HEK293 (cell line): ENCODE measurements around the gene SPC24.

Experiments used
- CTCF ChIA-PET: fragments of 350-600 bp; formaldehyde crosslinking; extraction: SDS; loops from one replicate; lab custom pipeline; 2021; ENCODE audit warnings: antibody characterized with exemption; lab: Yijun Ruan, JAX
- POLR2A ChIA-PET: fragments of 300-600 bp; formaldehyde crosslinking; extraction: SDS; loops from one replicate; lab custom pipeline; 2020; ENCODE audit warnings: antibody characterized with exemption, inconsistent platforms; lab: Yijun Ruan, JAX
- H3K27ac ChIP-seq: fragments of 200-500 bp; sonication (Bioruptor generic); 2 replicates; pipeline ENCODE4 v1.5.1; 2014; ENCODE audit warnings: low read depth, low read length, control low read depth, inconsistent platforms; ENCODE audit errors: extremely low read depth
- H3K36me3 ChIP-seq, 2 experiments: fragments of 200-500 bp in 1 of 2; sonication (Bioruptor generic) in 1 of 2; 1 replicate in 1 of 2; 2 replicates in 1 of 2; pipeline ENCODE4 v1.5.1; 2014 to 2017; ENCODE audit warnings: inconsistent platforms in 2 of 2, low read length in 2 of 2; ENCODE audit not compliant: control insufficient read depth in 2 of 2, insufficient read depth in 1 of 2
- H3K4me1 ChIP-seq: fragments of 200-500 bp; sonication (Bioruptor generic); 2 replicates; pipeline ENCODE4 v1.5.1; 2014; ENCODE audit warnings: mild to moderate bottlenecking, low read length, inconsistent platforms; ENCODE audit not compliant: control insufficient read depth, insufficient read depth
- H3K4me3 ChIP-seq: 2 replicates; pipeline ENCODE4 v1.5.1; 2011; ENCODE audit warnings: low read depth, mild to moderate bottlenecking, control low read depth, low read length, moderate library complexity
- H3K9me3 ChIP-seq: fragments of 200-500 bp; sonication (Bioruptor generic); 2 replicates; pipeline ENCODE4 v1.5.1; 2014; ENCODE audit warnings: low read depth, low read length, inconsistent platforms; ENCODE audit not compliant: control insufficient read depth, insufficient read depth
- KLF8 ChIP-seq: fragments of 450-650 bp; formaldehyde crosslinking; IDR thresholded peaks from 2 replicates; pipeline ENCODE4 v1.5.1; 2016; ENCODE audit warnings: missing biosample characterization, missing genetic modification characterization
- MZF1 ChIP-seq: fragments of 450-650 bp; formaldehyde crosslinking; IDR thresholded peaks from 2 replicates; pipeline ENCODE4 v1.5.1; 2017; ENCODE audit warnings: missing biosample characterization, missing genetic modification characterization, borderline replicate concordance
- OSR2 ChIP-seq: fragments of 450-650 bp; formaldehyde crosslinking; IDR thresholded peaks from 2 replicates; pipeline ENCODE4 v1.5.1; 2016; ENCODE audit warnings: missing biosample characterization, missing genetic modification characterization
- SCRT2 ChIP-seq: fragments of 450-650 bp; formaldehyde crosslinking; IDR thresholded peaks from 2 replicates; pipeline ENCODE4 v1.5.1; 2016; ENCODE audit warnings: missing biosample characterization, missing genetic modification characterization
- YY1 ChIP-seq: fragments of 450-650 bp; formaldehyde crosslinking; IDR thresholded peaks from 2 replicates; pipeline ENCODE4 v1.5.1; 2018; ENCODE audit warnings: missing biosample characterization, missing genetic modification characterization
- YY2 ChIP-seq: fragments of 450-650 bp; formaldehyde crosslinking; IDR thresholded peaks from 2 replicates; pipeline ENCODE4 v1.5.1; 2016; ENCODE audit warnings: missing biosample characterization, missing genetic modification characterization
- ZBTB48 ChIP-seq: fragments of 450-650 bp; formaldehyde crosslinking; IDR thresholded peaks from 2 replicates; pipeline ENCODE4 v1.5.1; 2016; ENCODE audit warnings: missing biosample characterization, missing genetic modification characterization
- ZBTB8A ChIP-seq: fragments of 450-650 bp; formaldehyde crosslinking; IDR thresholded peaks from 2 replicates; pipeline ENCODE4 v1.5.1; 2016; ENCODE audit warnings: missing biosample characterization, missing genetic modification characterization
- ZEB2 ChIP-seq: fragments of 450-650 bp; formaldehyde crosslinking; IDR thresholded peaks from 2 replicates; pipeline ENCODE4 v1.5.1; 2016; ENCODE audit warnings: missing biosample characterization, missing genetic modification characterization
- ZFHX2 ChIP-seq: fragments of 450-650 bp; formaldehyde crosslinking; conservative IDR thresholded peaks from 2 replicates; pipeline ENCODE4 v1.5.1; 2016; ENCODE audit warnings: missing biosample characterization, missing genetic modification characterization
- ZFP41 ChIP-seq: fragments of 450-650 bp; formaldehyde crosslinking; IDR thresholded peaks from 2 replicates; pipeline ENCODE4 v1.5.1; 2016; ENCODE audit warnings: missing biosample characterization, missing genetic modification characterization, borderline replicate concordance
- ZIC2 ChIP-seq: fragments of 450-650 bp; formaldehyde crosslinking; IDR thresholded peaks from 2 replicates; pipeline ENCODE4 v1.5.1; 2016; ENCODE audit warnings: missing biosample characterization, missing genetic modification characterization
- ZNF16 ChIP-seq: fragments of 450-650 bp; formaldehyde crosslinking; IDR thresholded peaks from 2 replicates; pipeline ENCODE4 v1.5.1; 2016; ENCODE audit warnings: low read depth, missing biosample characterization, missing genetic modification characterization
- ZNF214 ChIP-seq: fragments of 450-650 bp; formaldehyde crosslinking; IDR thresholded peaks from 2 replicates; pipeline ENCODE4 v1.5.1; 2017; ENCODE audit warnings: missing biosample characterization, mild to moderate bottlenecking, missing genetic modification characterization, borderline replicate concordance
- ZNF23 ChIP-seq: fragments of 450-650 bp; formaldehyde crosslinking; IDR thresholded peaks from 2 replicates; pipeline ENCODE4 v1.5.1; 2016; ENCODE audit warnings: missing biosample characterization, missing genetic modification characterization, borderline replicate concordance
- ZNF239 ChIP-seq: fragments of 450-650 bp; formaldehyde crosslinking; IDR thresholded peaks from 2 replicates; pipeline ENCODE4 v1.5.1; 2016; ENCODE audit warnings: missing biosample characterization, missing genetic modification characterization
- ZNF292 ChIP-seq: fragments of 450-650 bp; formaldehyde crosslinking; IDR thresholded peaks from 2 replicates; pipeline ENCODE4 v1.5.1; 2016; ENCODE audit warnings: low read depth, missing biosample characterization, missing genetic modification characterization, borderline replicate concordance
- ZNF350 ChIP-seq: fragments of 450-650 bp; formaldehyde crosslinking; IDR thresholded peaks from 2 replicates; pipeline ENCODE4 v1.5.0; 2017; ENCODE audit warnings: missing biosample characterization, mild to moderate bottlenecking, missing genetic modification characterization
- ZNF561 ChIP-seq: fragments of 450-650 bp; IDR thresholded peaks from 2 replicates; pipeline ENCODE4 v1.5.1; 2018; ENCODE audit warnings: missing biosample characterization, missing genetic modification characterization, borderline replicate concordance
- ZNF621 ChIP-seq: fragments of 450-650 bp; formaldehyde crosslinking; IDR thresholded peaks from 2 replicates; pipeline ENCODE4 v1.5.1; 2017; ENCODE audit warnings: missing biosample characterization, missing genetic modification characterization
- ZNF629 ChIP-seq: fragments of 450-650 bp; formaldehyde crosslinking; IDR thresholded peaks from 2 replicates; pipeline ENCODE4 v1.5.1; 2017; ENCODE audit warnings: missing biosample characterization, missing genetic modification characterization
- ZSCAN16 ChIP-seq: fragments of 450-650 bp; formaldehyde crosslinking; IDR thresholded peaks from 2 replicates; pipeline ENCODE4 v1.5.1; 2016; ENCODE audit warnings: missing biosample characterization, missing genetic modification characterization
- ZXDB ChIP-seq: fragments of 450-650 bp; formaldehyde crosslinking; IDR thresholded peaks from 2 replicates; pipeline ENCODE4 v1.5.1; 2016; ENCODE audit warnings: missing biosample characterization, missing genetic modification characterization
- TF ChIP-seq, protein P1 (sequence below): fragments of 450-650 bp; formaldehyde crosslinking; IDR thresholded peaks from 2 replicates; pipeline ENCODE4 v1.5.1; 2016; ENCODE audit warnings: missing biosample characterization, missing genetic modification characterization, borderline replicate concordance
- TF ChIP-seq, protein P2 (sequence below): fragments of 450-650 bp; formaldehyde crosslinking; IDR thresholded peaks from 2 replicates; pipeline ENCODE4 v1.5.1; 2016; ENCODE audit warnings: missing biosample characterization, missing genetic modification characterization
- TF ChIP-seq, protein P3 (sequence below): fragments of 450-650 bp; formaldehyde crosslinking; IDR thresholded peaks from 2 replicates; pipeline ENCODE4 v1.5.1; 2016; ENCODE audit warnings: missing biosample characterization, missing genetic modification characterization
- TF ChIP-seq, protein P4 (sequence below): fragments of 450-650 bp; formaldehyde crosslinking; conservative IDR thresholded peaks from 2 replicates; pipeline ENCODE4 v1.5.1; 2016; ENCODE audit warnings: low read depth, missing biosample characterization, missing genetic modification characterization

SPC24 gene

DNA sequence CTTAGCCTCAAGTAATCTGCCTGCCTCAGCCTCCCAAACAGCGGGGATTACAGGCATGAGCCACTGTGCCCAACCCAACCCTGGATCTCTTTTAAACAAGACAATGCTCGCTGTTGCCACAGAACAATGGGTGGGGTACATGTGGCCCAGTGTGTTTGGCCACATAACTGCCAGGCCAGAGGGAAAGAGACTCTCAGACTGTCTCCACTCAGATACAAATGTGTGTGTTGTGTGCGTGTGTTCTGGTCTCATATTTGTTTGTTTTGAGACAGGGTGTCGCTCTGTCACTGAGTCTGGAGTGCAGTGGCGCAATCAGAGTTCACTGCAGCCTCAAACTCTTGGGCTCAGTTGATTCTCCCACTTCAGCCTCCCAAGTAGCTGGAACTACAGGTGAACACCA lies 40.5 kb downstream of the SPC24 start:
- Histone ChIP-seq H3K4me1 (no peaks in the 10 kb centered on the region), H3K4me3 (no peak overlapping the region), H3K36me3 (peaks cover 30 to 79% of the 10 kb centered on the region in 2 experiments), H3K9me3 (no peaks in the 10 kb centered on the region), H3K27ac (no peak overlapping the region)
- POLR2A ChIA-PET = no interaction called here
- CTCF ChIA-PET = interaction anchor here (1.0 to 1.1 kb wide), 2 partner anchors 11 to 25 kb away, joined by 3 read pairs; no protein-coding TSS in a partner anchor
- TF ChIP-seq ZFP41 (tag by site-specific recombination) = no peak
- no peak for TF ChIP-seq OSR2 (tag by site-specific recombination)
- TF ChIP-seq ZNF561 (tag by site-specific recombination) = no peak
- TF ChIP-seq ZNF350 (tag by site-specific recombination) = no peak
- TF ChIP-seq ZNF16 = no peak
- no peak for TF ChIP-seq KLF8 (tag by site-specific recombination)
- no peak for TF ChIP-seq ZEB2
- no peak for TF ChIP-seq ZBTB48
- TF ChIP-seq YY1 (tag by site-specific recombination) = no peak
- no peak for TF ChIP-seq ZNF214 (tag by site-specific recombination)
- TF ChIP-seq, protein P1, sequence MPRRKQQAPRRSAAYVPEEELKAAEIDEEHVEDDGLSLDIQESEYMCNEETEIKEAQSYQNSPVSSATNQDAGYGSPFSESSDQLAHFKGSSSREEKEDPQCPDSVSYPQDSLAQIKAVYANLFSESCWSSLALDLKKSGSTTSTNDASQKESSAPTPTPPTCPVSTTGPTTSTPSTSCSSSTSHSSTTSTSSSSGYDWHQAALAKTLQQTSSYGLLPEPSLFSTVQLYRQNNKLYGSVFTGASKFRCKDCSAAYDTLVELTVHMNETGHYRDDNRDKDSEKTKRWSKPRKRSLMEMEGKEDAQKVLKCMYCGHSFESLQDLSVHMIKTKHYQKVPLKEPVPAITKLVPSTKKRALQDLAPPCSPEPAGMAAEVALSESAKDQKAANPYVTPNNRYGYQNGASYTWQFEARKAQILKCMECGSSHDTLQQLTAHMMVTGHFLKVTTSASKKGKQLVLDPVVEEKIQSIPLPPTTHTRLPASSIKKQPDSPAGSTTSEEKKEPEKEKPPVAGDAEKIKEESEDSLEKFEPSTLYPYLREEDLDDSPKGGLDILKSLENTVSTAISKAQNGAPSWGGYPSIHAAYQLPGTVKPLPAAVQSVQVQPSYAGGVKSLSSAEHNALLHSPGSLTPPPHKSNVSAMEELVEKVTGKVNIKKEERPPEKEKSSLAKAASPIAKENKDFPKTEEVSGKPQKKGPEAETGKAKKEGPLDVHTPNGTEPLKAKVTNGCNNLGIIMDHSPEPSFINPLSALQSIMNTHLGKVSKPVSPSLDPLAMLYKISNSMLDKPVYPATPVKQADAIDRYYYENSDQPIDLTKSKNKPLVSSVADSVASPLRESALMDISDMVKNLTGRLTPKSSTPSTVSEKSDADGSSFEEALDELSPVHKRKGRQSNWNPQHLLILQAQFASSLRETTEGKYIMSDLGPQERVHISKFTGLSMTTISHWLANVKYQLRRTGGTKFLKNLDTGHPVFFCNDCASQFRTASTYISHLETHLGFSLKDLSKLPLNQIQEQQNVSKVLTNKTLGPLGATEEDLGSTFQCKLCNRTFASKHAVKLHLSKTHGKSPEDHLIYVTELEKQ (tag by site-specific recombination) = no peak
- no peak for TF ChIP-seq YY2 (tag by site-specific recombination)
- no peak for TF ChIP-seq ZXDB
- TF ChIP-seq ZNF23 = no peak
- TF ChIP-seq ZSCAN16 (tag by site-specific recombination) = no peak
- TF ChIP-seq, protein P2, sequence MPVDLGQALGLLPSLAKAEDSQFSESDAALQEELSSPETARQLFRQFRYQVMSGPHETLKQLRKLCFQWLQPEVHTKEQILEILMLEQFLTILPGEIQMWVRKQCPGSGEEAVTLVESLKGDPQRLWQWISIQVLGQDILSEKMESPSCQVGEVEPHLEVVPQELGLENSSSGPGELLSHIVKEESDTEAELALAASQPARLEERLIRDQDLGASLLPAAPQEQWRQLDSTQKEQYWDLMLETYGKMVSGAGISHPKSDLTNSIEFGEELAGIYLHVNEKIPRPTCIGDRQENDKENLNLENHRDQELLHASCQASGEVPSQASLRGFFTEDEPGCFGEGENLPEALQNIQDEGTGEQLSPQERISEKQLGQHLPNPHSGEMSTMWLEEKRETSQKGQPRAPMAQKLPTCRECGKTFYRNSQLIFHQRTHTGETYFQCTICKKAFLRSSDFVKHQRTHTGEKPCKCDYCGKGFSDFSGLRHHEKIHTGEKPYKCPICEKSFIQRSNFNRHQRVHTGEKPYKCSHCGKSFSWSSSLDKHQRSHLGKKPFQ = no peak
- no peak for TF ChIP-seq ZFHX2 (tag by site-specific recombination)
- TF ChIP-seq, protein P3, sequence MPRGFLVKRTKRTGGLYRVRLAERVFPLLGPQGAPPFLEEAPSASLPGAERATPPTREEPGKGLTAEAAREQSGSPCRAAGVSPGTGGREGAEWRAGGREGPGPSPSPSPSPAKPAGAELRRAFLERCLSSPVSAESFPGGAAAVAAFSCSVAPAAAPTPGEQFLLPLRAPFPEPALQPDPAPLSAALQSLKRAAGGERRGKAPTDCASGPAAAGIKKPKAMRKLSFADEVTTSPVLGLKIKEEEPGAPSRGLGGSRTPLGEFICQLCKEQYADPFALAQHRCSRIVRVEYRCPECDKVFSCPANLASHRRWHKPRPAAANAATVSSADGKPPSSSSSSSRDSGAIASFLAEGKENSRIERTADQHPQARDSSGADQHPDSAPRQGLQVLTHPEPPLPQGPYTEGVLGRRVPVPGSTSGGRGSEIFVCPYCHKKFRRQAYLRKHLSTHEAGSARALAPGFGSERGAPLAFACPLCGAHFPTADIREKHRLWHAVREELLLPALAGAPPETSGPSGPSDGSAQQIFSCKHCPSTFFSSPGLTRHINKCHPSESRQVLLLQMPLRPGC (tag by site-specific recombination) = no peak
- no peak for TF ChIP-seq SCRT2 (tag by site-specific recombination)
- TF ChIP-seq, all 188 proteins: peak for 0

DNA sequence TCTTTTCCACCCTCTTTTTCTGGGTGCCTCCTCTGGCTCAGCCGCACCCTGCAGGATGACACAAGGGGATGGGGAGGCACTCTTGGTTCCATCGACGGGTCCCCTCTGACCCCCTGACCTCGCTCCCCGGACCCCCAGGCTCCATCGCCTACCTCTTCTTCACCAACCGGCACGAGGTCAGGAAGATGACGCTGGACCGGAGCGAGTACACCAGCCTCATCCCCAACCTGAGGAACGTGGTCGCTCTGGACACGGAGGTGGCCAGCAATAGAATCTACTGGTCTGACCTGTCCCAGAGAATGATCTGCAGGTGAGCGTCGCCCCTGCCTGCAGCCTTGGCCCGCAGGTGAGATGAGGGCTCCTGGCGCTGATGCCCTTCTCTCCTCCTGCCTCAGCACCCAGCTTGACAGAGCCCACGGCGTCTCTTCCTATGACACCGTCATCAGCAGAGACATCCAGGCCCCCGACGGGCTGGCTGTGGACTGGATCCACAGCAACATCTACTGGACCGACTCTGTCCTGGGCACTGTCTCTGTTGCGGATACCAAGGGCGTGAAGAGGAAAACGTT lies 42.4 kb downstream of the SPC24 start:
- ChIA-PET POLR2A (interaction anchor here (0.7 kb wide), 1 partner anchor 303 kb away, joined by 6 read pairs; no protein-coding TSS in a partner anchor), CTCF (interaction anchor here (0.7 to 1.6 kb wide), 3 partner anchors 13 to 21 kb away, joined by 3 to 8 read pairs (median 6); no protein-coding TSS in a partner anchor)
- Histone ChIP-seq H3K27ac (no peak overlapping the region), H3K4me1 (no peaks in the 10 kb centered on the region), H3K9me3 (no peaks in the 10 kb centered on the region), H3K36me3 (peaks cover 33 to 83% of the 10 kb centered on the region in 2 experiments), H3K4me3 (no peak overlapping the region)
- no peak for TF ChIP-seq ZIC2 (tag by site-specific recombination)
- TF ChIP-seq ZNF629 = no peak
- TF ChIP-seq MZF1 = no peak
- no peak for TF ChIP-seq ZEB2
- no peak for TF ChIP-seq ZNF292
- TF ChIP-seq ZNF239 (tag by site-specific recombination) = no peak
- TF ChIP-seq, protein P4, sequence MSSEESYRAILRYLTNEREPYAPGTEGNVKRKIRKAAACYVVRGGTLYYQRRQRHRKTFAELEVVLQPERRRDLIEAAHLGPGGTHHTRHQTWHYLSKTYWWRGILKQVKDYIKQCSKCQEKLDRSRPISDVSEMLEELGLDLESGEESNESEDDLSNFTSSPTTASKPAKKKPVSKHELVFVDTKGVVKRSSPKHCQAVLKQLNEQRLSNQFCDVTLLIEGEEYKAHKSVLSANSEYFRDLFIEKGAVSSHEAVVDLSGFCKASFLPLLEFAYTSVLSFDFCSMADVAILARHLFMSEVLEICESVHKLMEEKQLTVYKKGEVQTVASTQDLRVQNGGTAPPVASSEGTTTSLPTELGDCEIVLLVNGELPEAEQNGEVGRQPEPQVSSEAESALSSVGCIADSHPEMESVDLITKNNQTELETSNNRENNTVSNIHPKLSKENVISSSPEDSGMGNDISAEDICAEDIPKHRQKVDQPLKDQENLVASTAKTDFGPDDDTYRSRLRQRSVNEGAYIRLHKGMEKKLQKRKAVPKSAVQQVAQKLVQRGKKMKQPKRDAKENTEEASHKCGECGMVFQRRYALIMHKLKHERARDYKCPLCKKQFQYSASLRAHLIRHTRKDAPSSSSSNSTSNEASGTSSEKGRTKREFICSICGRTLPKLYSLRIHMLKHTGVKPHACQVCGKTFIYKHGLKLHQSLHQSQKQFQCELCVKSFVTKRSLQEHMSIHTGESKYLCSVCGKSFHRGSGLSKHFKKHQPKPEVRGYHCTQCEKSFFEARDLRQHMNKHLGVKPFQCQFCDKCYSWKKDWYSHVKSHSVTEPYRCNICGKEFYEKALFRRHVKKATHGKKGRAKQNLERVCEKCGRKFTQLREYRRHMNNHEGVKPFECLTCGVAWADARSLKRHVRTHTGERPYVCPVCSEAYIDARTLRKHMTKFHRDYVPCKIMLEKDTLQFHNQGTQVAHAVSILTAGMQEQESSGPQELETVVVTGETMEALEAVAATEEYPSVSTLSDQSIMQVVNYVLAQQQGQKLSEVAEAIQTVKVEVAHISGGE (tag by site-specific recombination) = no peak
- TF ChIP-seq KLF8 (tag by site-specific recombination) = no peak
- TF ChIP-seq ZNF621 (tag by site-specific recombination) = no peak
- no peak for TF ChIP-seq ZBTB8A (tag by site-specific recombination)
